22Rv1 (cell line): ENCODE results near the gene L3MBTL4.
"Not testable (repeated sequence)": the region's sequence is repeated elsewhere in the genome, so short reads cannot be mapped to it uniquely, and the experiment has no call there.

Experiments
- H3K27ac ChIP-seq: fragments of 450-650 bp; 2 replicates; pipeline ENCODE4 v1.5.1; 2017
- ZFX ChIP-seq: fragments of 450-650 bp; IDR thresholded peaks from 2 replicates; pipeline ENCODE4 v1.6.1; 2017; ENCODE audit warnings: antibody characterized with exemption, borderline replicate concordance
- TF ChIP-seq, protein P1 (sequence below): fragments of 450-650 bp; IDR thresholded peaks from 2 replicates; pipeline ENCODE4 v1.5.1; 2017; ENCODE audit warnings: mild to moderate bottlenecking

The L3MBTL4 gene

DNA sequence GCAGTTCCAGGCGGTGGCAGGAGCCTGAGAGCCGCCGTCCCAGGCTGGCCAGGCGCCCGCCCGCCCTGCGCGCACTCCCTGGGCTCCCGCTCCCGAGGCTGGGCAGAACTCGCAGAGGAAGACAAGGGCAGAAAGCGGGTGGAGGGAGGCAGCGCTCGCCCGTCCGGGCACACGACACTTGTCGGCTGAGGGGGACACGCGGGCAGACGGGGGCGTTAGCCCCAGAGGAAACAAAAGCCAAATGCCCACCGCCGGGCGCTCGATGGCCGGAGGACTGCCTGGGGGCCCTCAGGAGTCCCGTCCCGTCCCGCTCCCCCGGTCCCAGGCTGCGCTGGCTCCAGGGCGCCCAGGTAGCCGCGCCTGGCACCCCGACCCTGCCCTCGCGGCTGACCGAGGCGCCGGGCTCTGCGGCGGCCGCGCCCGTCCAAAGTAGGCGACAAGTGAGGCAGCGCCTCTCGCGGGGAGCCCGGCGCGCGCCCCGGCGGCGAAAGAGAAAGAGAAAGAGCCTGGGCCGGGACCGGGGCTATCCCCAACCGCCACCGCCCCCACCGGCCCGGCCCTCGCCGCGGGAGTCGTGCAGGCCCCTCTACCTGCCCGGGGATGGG, 491 bp downstream of the L3MBTL4 start:
- H3K27ac ChIP-seq, result no peak overlapping the region
- TF ChIP-seq, protein P1, sequence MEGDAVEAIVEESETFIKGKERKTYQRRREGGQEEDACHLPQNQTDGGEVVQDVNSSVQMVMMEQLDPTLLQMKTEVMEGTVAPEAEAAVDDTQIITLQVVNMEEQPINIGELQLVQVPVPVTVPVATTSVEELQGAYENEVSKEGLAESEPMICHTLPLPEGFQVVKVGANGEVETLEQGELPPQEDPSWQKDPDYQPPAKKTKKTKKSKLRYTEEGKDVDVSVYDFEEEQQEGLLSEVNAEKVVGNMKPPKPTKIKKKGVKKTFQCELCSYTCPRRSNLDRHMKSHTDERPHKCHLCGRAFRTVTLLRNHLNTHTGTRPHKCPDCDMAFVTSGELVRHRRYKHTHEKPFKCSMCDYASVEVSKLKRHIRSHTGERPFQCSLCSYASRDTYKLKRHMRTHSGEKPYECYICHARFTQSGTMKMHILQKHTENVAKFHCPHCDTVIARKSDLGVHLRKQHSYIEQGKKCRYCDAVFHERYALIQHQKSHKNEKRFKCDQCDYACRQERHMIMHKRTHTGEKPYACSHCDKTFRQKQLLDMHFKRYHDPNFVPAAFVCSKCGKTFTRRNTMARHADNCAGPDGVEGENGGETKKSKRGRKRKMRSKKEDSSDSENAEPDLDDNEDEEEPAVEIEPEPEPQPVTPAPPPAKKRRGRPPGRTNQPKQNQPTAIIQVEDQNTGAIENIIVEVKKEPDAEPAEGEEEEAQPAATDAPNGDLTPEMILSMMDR, result no peak
- TF ChIP-seq ZFX, result no peak

DNA sequence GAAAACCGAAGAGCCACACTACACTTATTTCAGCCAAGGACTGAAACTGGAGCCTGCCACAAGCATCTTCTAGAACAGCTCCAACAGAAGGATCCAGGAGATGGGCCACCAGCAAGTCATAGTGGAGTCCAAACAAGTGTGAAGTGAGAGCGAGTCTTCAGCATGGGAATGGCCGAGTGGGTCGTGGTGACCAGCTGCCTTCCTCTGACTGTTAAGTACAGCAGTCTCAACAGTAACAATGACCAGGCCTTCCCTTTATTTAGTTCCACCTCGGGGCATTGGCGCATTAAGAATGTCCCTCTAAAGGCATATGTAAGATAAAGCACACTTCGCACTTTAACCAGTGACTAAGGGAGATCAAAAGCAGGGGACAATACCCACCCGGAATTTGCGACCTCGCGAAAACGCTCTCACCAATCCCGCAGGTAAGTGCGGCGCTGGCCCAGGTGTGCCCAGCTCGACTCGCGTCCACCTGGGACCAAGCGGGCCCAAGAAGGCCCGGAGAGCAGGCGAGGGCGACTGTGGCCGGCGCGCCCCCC, 1.1 kb downstream of the L3MBTL4 start:
- no peak overlapping the region for H3K27ac ChIP-seq
- no peak for TF ChIP-seq ZFX
- TF ChIP-seq, protein P1, result no peak

DNA sequence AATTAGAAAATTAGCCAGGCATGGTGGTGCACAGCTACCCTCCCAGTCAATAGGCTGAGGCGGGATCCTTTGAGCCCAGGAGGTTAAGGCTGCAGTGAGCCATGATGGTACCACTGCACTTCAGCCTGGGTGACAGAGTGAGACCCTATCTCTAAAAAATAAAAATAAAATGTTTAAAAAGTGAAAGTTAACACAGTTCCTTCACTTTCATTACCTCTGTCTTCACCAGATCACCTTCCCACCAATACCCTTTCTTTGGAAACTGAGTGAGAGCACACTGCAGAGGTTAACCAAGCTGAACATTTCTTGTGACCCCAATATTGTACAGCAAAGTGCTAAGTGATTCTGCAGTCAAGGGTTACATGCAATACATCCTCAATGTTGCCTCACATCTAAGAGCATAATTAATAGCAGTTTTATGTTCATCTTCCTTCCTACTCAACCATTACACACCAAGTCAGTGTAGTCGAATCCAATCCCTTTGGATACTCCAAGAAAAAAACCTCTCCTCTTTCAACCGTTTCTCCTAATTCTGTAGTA, 1.7 kb downstream of the L3MBTL4 start:
- no peak overlapping the region for H3K27ac ChIP-seq
- TF ChIP-seq, protein P1, result no peak

DNA sequence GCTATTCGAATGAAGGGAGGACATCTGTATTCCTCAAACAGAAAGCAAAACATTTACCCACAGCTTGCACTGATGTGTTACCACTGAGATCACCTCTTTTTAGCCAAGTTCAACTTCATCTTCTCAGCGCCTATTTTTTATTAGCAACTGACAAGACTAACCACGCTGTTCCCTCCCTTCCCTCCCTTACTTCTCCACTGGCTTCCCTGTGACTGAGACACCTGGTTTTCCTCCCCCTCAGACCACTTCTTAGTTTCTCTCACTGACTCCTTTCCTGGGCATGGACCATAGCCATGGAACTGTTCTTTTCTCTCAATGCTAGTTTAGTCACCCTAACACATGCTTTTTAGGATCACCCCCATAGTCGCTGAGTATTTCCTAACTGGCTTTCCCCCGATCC, 3.3 kb downstream of the L3MBTL4 start:
- TF ChIP-seq, protein P1, result no peak
- no peak for TF ChIP-seq ZFX

DNA sequence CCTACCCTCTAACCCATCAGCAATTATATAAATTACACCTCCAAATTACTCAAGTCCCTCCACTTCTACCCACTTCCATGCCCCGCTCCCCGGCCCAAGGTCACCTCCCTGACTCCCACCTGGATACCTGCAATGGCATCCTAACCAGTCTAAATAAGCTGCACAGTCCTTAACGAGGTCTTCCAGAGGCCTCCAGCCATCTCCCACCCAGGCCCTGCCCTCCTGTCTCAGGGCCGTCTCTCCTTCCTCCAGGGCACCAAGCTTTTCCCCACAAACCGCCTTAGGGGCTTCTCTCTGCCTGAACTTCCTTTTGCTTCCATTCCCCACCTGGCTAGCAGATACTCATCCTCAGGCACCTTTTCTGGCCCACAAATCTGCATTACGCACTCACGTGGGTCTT, 4.8 kb downstream of the L3MBTL4 start:
- H3K27ac ChIP-seq, result no peak overlapping the region
- TF ChIP-seq, protein P1, result no peak
- no peak for TF ChIP-seq ZFX

More for the DNA sequence above, 3.3 kb downstream of the L3MBTL4 start:
- H3K27ac ChIP-seq, result no peak overlapping the region

DNA sequence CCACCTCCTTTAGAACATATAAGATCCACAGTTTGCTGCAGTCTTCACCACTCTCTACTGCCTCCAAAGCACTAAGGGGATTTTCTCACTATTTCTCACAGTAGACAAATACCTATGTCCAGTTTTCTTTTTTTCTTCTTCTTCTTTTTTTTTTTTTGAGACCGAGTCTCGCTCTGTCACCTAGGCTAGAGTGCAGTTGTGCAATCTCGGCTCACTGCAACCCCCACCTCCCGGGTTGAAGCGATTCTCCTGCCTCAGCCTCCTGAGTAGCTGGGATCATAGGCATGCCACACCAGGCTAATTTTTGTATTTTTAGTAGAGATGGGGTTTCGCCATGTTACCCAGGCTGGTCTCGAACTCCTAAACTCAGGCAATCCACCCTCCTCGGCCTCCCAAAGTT, 6.2 kb downstream of the L3MBTL4 start:
- not testable (repeated sequence) for H3K27ac ChIP-seq

DNA sequence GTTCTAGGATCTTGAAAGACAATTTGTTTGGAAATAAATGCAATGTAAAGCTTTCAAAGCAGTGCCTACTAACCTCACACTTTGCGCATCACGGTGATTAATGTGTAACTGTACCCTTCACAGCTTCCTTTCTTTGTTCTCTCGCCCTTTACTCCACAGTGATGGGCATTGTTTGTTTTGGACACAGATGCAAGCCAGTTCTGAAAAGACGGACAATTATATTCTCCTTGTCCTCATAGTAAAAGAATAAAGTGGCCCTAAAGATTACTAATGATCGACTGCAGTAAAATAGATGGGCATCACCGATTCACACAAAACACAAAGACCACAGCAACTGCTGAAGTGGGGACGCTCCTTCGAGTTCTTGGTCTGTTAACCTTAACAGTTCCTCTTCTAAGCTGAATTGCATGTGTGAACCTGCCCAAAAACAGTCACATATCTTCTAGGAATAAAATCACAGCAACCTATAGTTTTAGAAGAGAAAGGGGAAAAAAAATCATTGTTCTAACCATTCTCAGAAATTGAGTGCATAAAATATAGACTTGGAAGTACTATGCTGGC, 7.7 kb downstream of the L3MBTL4 start:
- TF ChIP-seq, protein P1, result no peak
- TF ChIP-seq ZFX, result no peak
- no peak overlapping the region for H3K27ac ChIP-seq
